ENCODE results near the gene NXPH2.

NXPH2 gene

GRCh38 chr2:138630164-138630563 is 150.0 kb downstream of the NXPH2 start:
- no peak for DNase-seq

GRCh38 chr2:138626148-138626547 is 154.0 kb downstream of the NXPH2 start:
- no peak for DNase-seq

GRCh38 chr2:138622613-138623012 is 157.6 kb downstream of the NXPH2 start:
- no peak for DNase-seq

- no peak for DNase-seq
Observed at GRCh38 chr2:138621139-138621538, 159.1 kb downstream of the NXPH2 start.

GRCh38 chr2:138620431-138620830 is 159.8 kb downstream of the NXPH2 start:
- no peak for DNase-seq

Measured in CD4-positive, alpha-beta T cell treated with Interleukin-15 for 1 hour (primary cell).